Activated T-cell treated with anti-CD3 and anti-CD28 coated beads, Interleukin-2, amount 50 U/mL, for 72 hours (primary cell): Measurements from ENCODE around the gene SP6. TPM values are rescaled to one million over a fixed set of nuclear protein-coding genes. Genes with fewer than 3 reads are reported as not detected.
A peak's percentile ranks its signal among the peaks of the same experiment; 100 is the strongest.

ENCODE experiments used
- ATAC-seq, 2 donors: fragments of 150-1000 bp; cut with Tn5 transposase; replicated peaks in 1 of 2; 2 replicates each; pipeline ENCODE4 v1.10.0; 2021; ENCODE audit warnings: moderate library complexity in 2 of 2, mild to moderate bottlenecking in 1 of 2
- DNase-seq, 2 donors: peaks; one replicate each; pipeline ENCODE4 v3.0.0; 2021 to 2022; ENCODE audit warnings: mixed read lengths in 1 of 2
- H3K27ac Mint-ChIP-seq: one replicate; pipeline ENCODE4 v1.8.0; 2022; ENCODE audit warnings: mild to moderate bottlenecking, moderate library complexity, mixed read lengths
- H3K27me3 Mint-ChIP-seq: one replicate; pipeline ENCODE4 v1.8.0; 2022; ENCODE audit warnings: low read depth, mixed read lengths
- H3K36me3 Mint-ChIP-seq, 2 donors: one replicate each; pipeline ENCODE4 v1.8.0; 2022; ENCODE audit warnings: mixed read lengths in 2 of 2, mild to moderate bottlenecking in 1 of 2; ENCODE audit not compliant: insufficient read depth in 2 of 2
- H3K4me1 Mint-ChIP-seq: one replicate; pipeline ENCODE4 v1.8.0; 2022; ENCODE audit warnings: low read depth, mixed read lengths
- H3K4me3 Mint-ChIP-seq, 2 donors: one replicate each; pipeline ENCODE4 v1.8.0; 2022; ENCODE audit warnings: mild to moderate bottlenecking in 2 of 2, mixed read lengths in 2 of 2, moderate library complexity in 2 of 2
- H3K9me3 Mint-ChIP-seq, 2 donors: one replicate each; pipeline ENCODE4 v1.8.0; 2022; ENCODE audit warnings: mixed read lengths in 2 of 2
- total RNA-seq, 2 donors: library from RNA; stranded (reverse); gene quantifications; one replicate each; pipeline ENCODE4 v1.2.3, GENCODE V29; 2022

The SP6 gene
- total RNA-seq, 2 donors from 2014 or later = 0.12 to 0.28 TPM

- H3K4me3 Mint-ChIP-seq = no peak overlapping the region
- H3K36me3 Mint-ChIP-seq = peaks cover 0 to 4% of the 10 kb centered on the region in 2 donors
- no peak for DNase-seq
Observed at GRCh38 chr17:47806026-47806912, 44.7 kb downstream of the SP6 start.

GRCh38 chr17:47804461-47804860 is 46.5 kb downstream of the SP6 start:
- Mint-ChIP-seq H3K36me3 (no peaks in the 10 kb centered on the region), H3K9me3 (no peaks in the 10 kb centered on the region), H3K27ac (peak overlapping the region; percentile 21), H3K27me3 (no peaks in the 10 kb centered on the region), H3K4me1 (peaks cover 4% of the 10 kb centered on the region), H3K4me3 (no peak overlapping the region)
- DNase-seq (no peak), ATAC-seq (no peak)

More at GRCh38 chr17:47806026-47806912, 44.7 kb downstream of the SP6 start:
- Mint-ChIP-seq H3K9me3 (no peaks in the 10 kb centered on the region), H3K27me3 (no peaks in the 10 kb centered on the region), H3K27ac (no peak overlapping the region), H3K4me1 (peaks cover 16% of the 10 kb centered on the region)
- no peak for ATAC-seq

GRCh38 chr17:47803751-47804150 is 47.2 kb downstream of the SP6 start:
- peak overlapping the region; percentile 56 for H3K27ac Mint-ChIP-seq
- H3K9me3 Mint-ChIP-seq = no peaks in the 10 kb centered on the region
- no peaks in the 10 kb centered on the region for H3K27me3 Mint-ChIP-seq
- H3K36me3 Mint-ChIP-seq = no peaks in the 10 kb centered on the region
- DNase-seq (no peak), ATAC-seq (no peak)
- no peak overlapping the region for H3K4me3 Mint-ChIP-seq
- peaks cover 4% of the 10 kb centered on the region for H3K4me1 Mint-ChIP-seq

GRCh38 chr17:47803201-47803600 is 47.8 kb downstream of the SP6 start:
- no peak overlapping the region for H3K4me3 Mint-ChIP-seq
- H3K4me1 Mint-ChIP-seq = peaks cover 4% of the 10 kb centered on the region
- no peaks in the 10 kb centered on the region for H3K36me3 Mint-ChIP-seq
- ATAC-seq = no peak
- no peak for DNase-seq
- no peak overlapping the region for H3K27ac Mint-ChIP-seq
- no peaks in the 10 kb centered on the region for H3K27me3 Mint-ChIP-seq
- no peaks in the 10 kb centered on the region for H3K9me3 Mint-ChIP-seq

GRCh38 chr17:47802341-47803022 is 48.5 kb downstream of the SP6 start:
- Mint-ChIP-seq H3K4me1 (peaks cover 4% of the 10 kb centered on the region), H3K4me3 (no peak overlapping the region), H3K27me3 (no peaks in the 10 kb centered on the region), H3K9me3 (no peaks in the 10 kb centered on the region), H3K27ac (no peak overlapping the region), H3K36me3 (no peaks in the 10 kb centered on the region)
- DNase-seq (peak; percentile 61 to 66), ATAC-seq (peak; percentile 88 to 89)

GRCh38 chr17:47801906-47802305 is 49.1 kb downstream of the SP6 start:
- no peak for DNase-seq
- no peak overlapping the region for H3K4me3 Mint-ChIP-seq
- H3K4me1 Mint-ChIP-seq = peaks cover 4% of the 10 kb centered on the region
- H3K27ac Mint-ChIP-seq = no peak overlapping the region
- no peak for ATAC-seq
- no peaks in the 10 kb centered on the region for H3K36me3 Mint-ChIP-seq
- H3K9me3 Mint-ChIP-seq = no peaks in the 10 kb centered on the region
- H3K27me3 Mint-ChIP-seq = no peaks in the 10 kb centered on the region

- ATAC-seq (no peak), DNase-seq (no peak)
- H3K27ac Mint-ChIP-seq = no peak overlapping the region
- no peaks in the 10 kb centered on the region for H3K27me3 Mint-ChIP-seq
- H3K36me3 Mint-ChIP-seq = no peaks in the 10 kb centered on the region
- H3K4me3 Mint-ChIP-seq = no peak overlapping the region
- H3K9me3 Mint-ChIP-seq = no peaks in the 10 kb centered on the region
- peaks cover 4% of the 10 kb centered on the region for H3K4me1 Mint-ChIP-seq
Observed at GRCh38 chr17:47801176-47801765, 49.7 kb downstream of the SP6 start.

- peaks cover under 1% of the 10 kb centered on the region for H3K27me3 Mint-ChIP-seq
- peaks cover 4% of the 10 kb centered on the region for H3K4me1 Mint-ChIP-seq
- H3K9me3 Mint-ChIP-seq = no peaks in the 10 kb centered on the region
- no peak for ATAC-seq
- DNase-seq = no peak
- no peak overlapping the region for H3K4me3 Mint-ChIP-seq
- no peaks in the 10 kb centered on the region for H3K36me3 Mint-ChIP-seq
- no peak overlapping the region for H3K27ac Mint-ChIP-seq
Observed at GRCh38 chr17:47800686-47801085, 50.3 kb downstream of the SP6 start.

GRCh38 chr17:47797797-47798196 is 53.2 kb downstream of the SP6 start:
- ATAC-seq (no peak), DNase-seq (no peak)

More at GRCh38 chr17:47797797-47798196, 53.2 kb downstream of the SP6 start:
- H3K9me3 Mint-ChIP-seq = no peaks in the 10 kb centered on the region
- H3K4me1 Mint-ChIP-seq = peaks cover 4% of the 10 kb centered on the region
- no peaks in the 10 kb centered on the region for H3K36me3 Mint-ChIP-seq
- H3K27me3 Mint-ChIP-seq = peaks cover 28% of the 10 kb centered on the region
- H3K4me3 Mint-ChIP-seq = no peak overlapping the region
- H3K27ac Mint-ChIP-seq = no peak overlapping the region

Other genes starting within 250 kb of the SP6 start
- gene KPNB1, start 201.2 kb downstream of the SP6 start, total RNA-seq = 100 to 1,000 TPM; 581 to 729 TPM
- 10 to 100 TPM; 24.2 to 28.7 TPM for gene TBKBP1, start 157.0 kb downstream of the SP6 start, total RNA-seq
- 10 to 100 TPM; 27.9 to 45.5 TPM for gene TBX21, start 117.9 kb downstream of the SP6 start, total RNA-seq
- 10 to 100 TPM; 23.9 to 24.9 TPM for gene OSBPL7, start 29.4 kb downstream of the SP6 start, total RNA-seq
- 10 to 100 TPM; 81.7 to 83.5 TPM for gene MRPL10, start 19.6 kb downstream of the SP6 start, total RNA-seq
- under 1 TPM; 0.46 to 0.83 TPM for gene LRRC46, start 19.5 kb downstream of the SP6 start, total RNA-seq
- gene SCRN2, start 9.9 kb downstream of the SP6 start, total RNA-seq = 10 to 100 TPM; 16.1 to 17.6 TPM
- 10 to 100 TPM; 27.6 to 33.5 TPM for gene SP2, start 45.1 kb upstream of the SP6 start, total RNA-seq
- gene PNPO, start 90.4 kb upstream of the SP6 start, total RNA-seq = 10 to 100 TPM; 18.4 to 30.1 TPM
- gene PRR15L, start 106.7 kb upstream of the SP6 start, total RNA-seq = not detected
- gene CDK5RAP3, start 120.0 kb upstream of the SP6 start, total RNA-seq = 100 to 1,000 TPM; 232 to 255 TPM
- gene COPZ2, start 186.6 kb upstream of the SP6 start, total RNA-seq = 10 to 100 TPM; 11.7 to 14.2 TPM
- gene NFE2L1, start 197.2 kb upstream of the SP6 start, total RNA-seq = 100 to 1,000 TPM; 214 to 237 TPM